ENCODE results near the gene MELK. TPM values are rescaled to one million over a fixed set of nuclear protein-coding genes. Genes with fewer than 3 reads are reported as not detected.

Gene MELK
- total RNA-seq, 1 donor from 2014 or later: 56.3 TPM

Other genes starting within 250 kb of the MELK start
- 34.0 and 34.8 TPM in 2 replicates for gene RNF38, start 172.6 kb upstream of the MELK start, total RNA-seq